Prostate gland (tissue), 2 donors: Measurements from ENCODE around the gene PPP4R3B. TPM values are rescaled to one million over a fixed set of nuclear protein-coding genes. Genes with fewer than 3 reads are reported as not detected.
"Not testable (repeated sequence)": the region's sequence is repeated elsewhere in the genome, so short reads cannot be mapped to it uniquely, and the experiment has no call there.

Experiments used
- DNase-seq: peaks from one replicate; pipeline ENCODE4 v3.0.0-alpha.2; 2019; ENCODE audit warnings: low spot score
- H3K27ac ChIP-seq, 2 donors: fragments of 200-600 bp; sonication (generic); 2 replicates each; pipeline ENCODE4 v1.5.1; 2017 to 2019
- H3K27me3 ChIP-seq: fragments of 200-600 bp; sonication (generic); replicated peaks from 2 replicates; pipeline ENCODE4 v1.5.1; 2019; ENCODE audit not compliant: insufficient read depth
- H3K36me3 ChIP-seq, 2 donors: fragments of 200-600 bp; sonication (generic); 1 replicate in 1 of 2; 2 replicates in 1 of 2; pipeline versions ENCODE4 v1.5.1 to v1.8.1; 2017 to 2019
- H3K4me1 ChIP-seq: fragments of 200-600 bp; sonication (generic); replicated peaks from 2 replicates; pipeline ENCODE4 v1.5.1; 2019
- H3K4me3 ChIP-seq, 2 donors: fragments of 200-600 bp; sonication (generic); 2 replicates each; pipeline ENCODE4 v1.5.1; 2017 to 2019
- H3K9me3 ChIP-seq: fragments of 200-600 bp; sonication (generic); 2 replicates; pipeline ENCODE4 v1.5.1; 2017
- CTCF ChIP-seq, 4 experiments: fragments of 200-600 bp in 2 of 4; fragments of 450-650 bp in 2 of 4; sonication (generic) in 2 of 4; IDR thresholded peaks; 1 replicate in 3 of 4; 2 replicates in 1 of 4; pipeline ENCODE4 v1.5.1; 2016 to 2019; ENCODE audit warnings: antibody characterized with exemption in 4 of 4, mild to moderate bottlenecking in 2 of 4, moderate library complexity in 2 of 4
- POLR2A ChIP-seq: fragments of 450-650 bp; IDR thresholded peaks from one replicate; pipeline ENCODE4 v1.6.1; 2016; ENCODE audit warnings: antibody characterized with exemption, mild to moderate bottlenecking
- POLR2AphosphoS5 ChIP-seq: sonication (generic); formaldehyde crosslinking; IDR thresholded peaks from one replicate; pipeline ENCODE4 v1.6.1; 2017; ENCODE audit warnings: antibody characterized with exemption
- WGBS: methylation state at CpG from one replicate; pipeline ENCODE4 v1.1.5; 2018; 5-methylcytosine and 5-hydroxymethylcytosine counted together
- intact Hi-C: fragments of 100-400 bp; cut with DNase I; formaldehyde crosslinking; loops from one replicate; pipeline ENCODE4 v1.14.2; 2022
- total RNA-seq, 2 donors: library from RNA; depleted of rRNA; stranded (reverse); fragments of >200 nt; gene quantifications; one replicate each; pipeline ENCODE4 v1.1.0, GENCODE V29; 2016

PPP4R3B gene
- total RNA-seq, 2 donors from 2014 or later = 51.4 to 62.0 TPM

GRCh38 chr2:55556809-55557208, 60.6 kb downstream of the PPP4R3B start:
- H3K27me3 ChIP-seq = no peaks in the 10 kb centered on the region
- H3K36me3 ChIP-seq = peaks cover 0 to 2% of the 10 kb centered on the region in 2 donors

GRCh38 chr2:55555977-55556376, 61.4 kb downstream of the PPP4R3B start:
- intact Hi-C loops = no loop called here
- H3K27ac ChIP-seq = no peak overlapping the region
- H3K36me3 ChIP-seq = peaks cover 0 to 2% of the 10 kb centered on the region in 2 donors
- no peak for DNase-seq
- no peaks in the 10 kb centered on the region for H3K27me3 ChIP-seq
- H3K4me3 ChIP-seq = no peak overlapping the region
- H3K4me1 ChIP-seq = no peaks in the 10 kb centered on the region
- no peaks in the 10 kb centered on the region for H3K9me3 ChIP-seq
- TF ChIP-seq POLR2AphosphoS5 (no peak), CTCF (IDR thresholded peaks at IDR 0.05) (no peak), POLR2A (no peak)

More at GRCh38 chr2:55556809-55557208, 60.6 kb downstream of the PPP4R3B start:
- H3K4me1 ChIP-seq = no peaks in the 10 kb centered on the region
- TF ChIP-seq POLR2A (no peak), POLR2AphosphoS5 (no peak), CTCF (IDR thresholded peaks at IDR 0.05) (no peak)
- WGBS = 95% methylated on average over 9 of the region's 9 CpGs
- H3K9me3 ChIP-seq = no peaks in the 10 kb centered on the region
- H3K4me3 ChIP-seq = no peak overlapping the region
- intact Hi-C loops = no loop called here
- DNase-seq = no peak
- no peak overlapping the region for H3K27ac ChIP-seq

- H3K27ac ChIP-seq = no peak overlapping the region
- no peaks in the 10 kb centered on the region for H3K9me3 ChIP-seq
- H3K36me3 ChIP-seq = peaks cover 0 to 2% of the 10 kb centered on the region in 2 donors
- H3K4me3 ChIP-seq = no peak overlapping the region
- intact Hi-C loops = no loop called here
- no peaks in the 10 kb centered on the region for H3K4me1 ChIP-seq
- TF ChIP-seq POLR2A = no peak
- no peak for TF ChIP-seq POLR2AphosphoS5
- no peaks in the 10 kb centered on the region for H3K27me3 ChIP-seq
- DNase-seq = no peak
- WGBS = 89% methylated on average over 3 of the region's 3 CpGs
Measured at GRCh38 chr2:55553321-55553720, 64.1 kb downstream of the PPP4R3B start.

GRCh38 chr2:55550368-55551102, 66.9 kb downstream of the PPP4R3B start:
- DNase-seq = no peak
- no peaks in the 10 kb centered on the region for H3K4me1 ChIP-seq
- H3K4me3 ChIP-seq = no peak overlapping the region
- H3K9me3 ChIP-seq = no peaks in the 10 kb centered on the region
- intact Hi-C loops = no loop called here
- H3K36me3 ChIP-seq = no peaks in the 10 kb centered on the region
- 47% methylated on average over 4 of the region's 4 CpGs for WGBS
- H3K27ac ChIP-seq = no peak overlapping the region
- TF ChIP-seq POLR2A = no peak
- no peak for TF ChIP-seq POLR2AphosphoS5
- no peak for TF ChIP-seq CTCF (IDR thresholded peaks at IDR 0.05)
- H3K27me3 ChIP-seq = no peaks in the 10 kb centered on the region

GRCh38 chr2:55547679-55548078, 69.7 kb downstream of the PPP4R3B start:
- WGBS = 88% methylated on average over 8 of the region's 8 CpGs
- H3K27ac ChIP-seq, H3K4me1 ChIP-seq, H3K36me3 ChIP-seq, DNase-seq, intact Hi-C loops, H3K27me3 ChIP-seq, H3K4me3 ChIP-seq, H3K9me3 ChIP-seq: not testable (repeated sequence)

GRCh38 chr2:55547001-55547400, 70.4 kb downstream of the PPP4R3B start:
- H3K36me3 ChIP-seq = no peaks in the 10 kb centered on the region
- H3K4me1 ChIP-seq = no peaks in the 10 kb centered on the region
- 87% methylated on average over 1 of the region's 1 CpG for WGBS
- intact Hi-C loops = no loop called here
- TF ChIP-seq CTCF (IDR thresholded peaks at IDR 0.05) = no peak
- TF ChIP-seq POLR2AphosphoS5 = no peak
- TF ChIP-seq POLR2A = no peak
- H3K9me3 ChIP-seq = no peaks in the 10 kb centered on the region
- no peak overlapping the region for H3K27ac ChIP-seq
- no peak for DNase-seq
- H3K27me3 ChIP-seq = no peaks in the 10 kb centered on the region
- H3K4me3 ChIP-seq = no peak overlapping the region
